ENCODE results near the gene BMP6. TPM values are rescaled to one million over a fixed set of nuclear protein-coding genes. Genes with fewer than 3 reads are reported as not detected.

The BMP6 gene
- total RNA-seq = 1 to 10 TPM; 1.7 to 8.3 (median 3.3) TPM

DNA sequence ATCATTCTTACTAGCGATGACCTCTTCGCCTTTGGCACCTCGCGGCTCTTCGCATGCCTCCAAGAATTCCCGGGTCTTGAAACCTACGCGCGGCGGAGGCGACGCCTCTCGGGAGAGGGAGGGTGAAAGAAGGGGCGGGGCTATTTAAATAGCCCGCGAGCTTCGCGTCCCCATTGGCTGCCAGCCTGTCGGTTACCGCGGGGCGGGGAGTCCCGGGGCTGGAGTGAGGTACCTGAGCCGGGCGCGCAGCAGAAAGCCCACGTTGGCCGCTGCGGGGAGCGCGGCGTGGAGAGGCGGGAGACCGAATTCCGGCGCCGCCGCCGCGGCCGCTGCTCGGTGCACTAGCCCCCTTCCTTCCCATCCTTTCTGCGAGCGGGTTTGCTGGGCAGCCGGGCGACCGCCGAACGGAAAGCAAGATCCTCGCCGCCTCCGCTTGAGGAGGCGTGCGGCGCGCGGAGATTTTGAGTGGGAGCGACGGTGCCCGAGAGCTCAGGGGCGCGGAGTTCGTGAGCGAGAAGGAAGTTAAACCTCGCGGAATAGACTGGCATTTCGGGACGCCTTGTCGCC, at the start of gene BMP6:
Gene BMP6, plus strand, starts transcription at position 251 of the 567 bp plus-strand sequence. CDS start 857 bp downstream, outside the sequence.
- Histone ChIP-seq H3K27ac (no peak within 1 kb of the TSS), H3K36me3 (no peaks in the 10 kb centered on the region), H3K4me1 (peaks cover 12 to 21% of the 10 kb centered on the region in 2 donors), H3K27me3 (peaks cover 34 to 43% (median 36%) of the 10 kb centered on the region in 3 donors), H3K4me3 (peak within 1 kb of the TSS; percentile 57 to 84 (median 68)), H3K9me3 (no peaks in the 10 kb centered on the region)
- in situ Hi-C loops (cut with MboI; ENCODE audit: low sequenced_read_pairs in 4 of 4) (loop anchor here in 2 of 4 donors (10.0 kb wide), 1 partner anchor 279 kb away; no protein-coding TSS in a partner anchor), intact Hi-C loops (cut with DNase I; ENCODE audit: low total_unique reads) (loop anchor here (5.0 to 10.0 kb wide), 2 partner anchors 186 to 489 kb away; partner anchors contain the start of gene TXNDC5)
- ATAC-seq = peak; percentile 87 to 89
- TF ChIP-seq, protein P1, sequence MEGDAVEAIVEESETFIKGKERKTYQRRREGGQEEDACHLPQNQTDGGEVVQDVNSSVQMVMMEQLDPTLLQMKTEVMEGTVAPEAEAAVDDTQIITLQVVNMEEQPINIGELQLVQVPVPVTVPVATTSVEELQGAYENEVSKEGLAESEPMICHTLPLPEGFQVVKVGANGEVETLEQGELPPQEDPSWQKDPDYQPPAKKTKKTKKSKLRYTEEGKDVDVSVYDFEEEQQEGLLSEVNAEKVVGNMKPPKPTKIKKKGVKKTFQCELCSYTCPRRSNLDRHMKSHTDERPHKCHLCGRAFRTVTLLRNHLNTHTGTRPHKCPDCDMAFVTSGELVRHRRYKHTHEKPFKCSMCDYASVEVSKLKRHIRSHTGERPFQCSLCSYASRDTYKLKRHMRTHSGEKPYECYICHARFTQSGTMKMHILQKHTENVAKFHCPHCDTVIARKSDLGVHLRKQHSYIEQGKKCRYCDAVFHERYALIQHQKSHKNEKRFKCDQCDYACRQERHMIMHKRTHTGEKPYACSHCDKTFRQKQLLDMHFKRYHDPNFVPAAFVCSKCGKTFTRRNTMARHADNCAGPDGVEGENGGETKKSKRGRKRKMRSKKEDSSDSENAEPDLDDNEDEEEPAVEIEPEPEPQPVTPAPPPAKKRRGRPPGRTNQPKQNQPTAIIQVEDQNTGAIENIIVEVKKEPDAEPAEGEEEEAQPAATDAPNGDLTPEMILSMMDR (IDR thresholded peaks at IDR 0.05 in 4 of 5, conservative IDR thresholded peaks at IDR 0.05 in 1 of 5) = peak in 1 of 5 experiments; percentile 8
- peak; percentile 42 to 64 for TF ChIP-seq POLR2A (IDR thresholded peaks at IDR 0.05)
- DNase-seq = peak; percentile 69 to 70

DNA sequence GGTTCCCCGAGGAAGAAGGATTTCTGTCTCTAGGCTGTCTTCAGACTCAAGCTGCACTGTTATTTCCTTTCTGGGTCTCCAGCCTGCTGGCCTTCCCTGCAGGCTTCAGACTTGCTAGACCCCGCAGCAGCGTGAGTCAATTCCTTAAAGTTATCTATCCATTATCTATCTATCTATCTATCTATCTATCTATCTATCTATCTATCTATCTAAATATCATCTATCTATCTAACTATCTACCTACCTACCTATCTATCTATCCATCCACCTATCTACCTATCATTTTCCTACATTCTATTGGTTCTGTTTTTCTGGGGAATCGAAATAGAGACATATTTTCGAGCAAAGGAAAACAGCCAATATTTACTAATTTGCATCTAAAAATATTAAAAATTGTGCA, 48.7 kb upstream of the BMP6 start:
- Histone ChIP-seq H3K27ac (no peak overlapping the region), H3K4me1 (no peaks in the 10 kb centered on the region), H3K36me3 (no peaks in the 10 kb centered on the region), H3K9me3 (no peaks in the 10 kb centered on the region), H3K4me3 (no peak overlapping the region), H3K27me3 (peaks cover 0 to 6% (median 3%) of the 10 kb centered on the region in 3 donors)
- TF ChIP-seq POLR2A (IDR thresholded peaks at IDR 0.05) = no peak
- TF ChIP-seq, protein P1 (IDR thresholded peaks at IDR 0.05 in 4 of 5, conservative IDR thresholded peaks at IDR 0.05 in 1 of 5) = no peak
- in situ Hi-C loops (cut with MboI; ENCODE audit: low sequenced_read_pairs in 4 of 4) = no loop called here
- DNase-seq (no peak), ATAC-seq (no peak)
- intact Hi-C loops (cut with DNase I; ENCODE audit: low total_unique reads) = no loop called here

DNA sequence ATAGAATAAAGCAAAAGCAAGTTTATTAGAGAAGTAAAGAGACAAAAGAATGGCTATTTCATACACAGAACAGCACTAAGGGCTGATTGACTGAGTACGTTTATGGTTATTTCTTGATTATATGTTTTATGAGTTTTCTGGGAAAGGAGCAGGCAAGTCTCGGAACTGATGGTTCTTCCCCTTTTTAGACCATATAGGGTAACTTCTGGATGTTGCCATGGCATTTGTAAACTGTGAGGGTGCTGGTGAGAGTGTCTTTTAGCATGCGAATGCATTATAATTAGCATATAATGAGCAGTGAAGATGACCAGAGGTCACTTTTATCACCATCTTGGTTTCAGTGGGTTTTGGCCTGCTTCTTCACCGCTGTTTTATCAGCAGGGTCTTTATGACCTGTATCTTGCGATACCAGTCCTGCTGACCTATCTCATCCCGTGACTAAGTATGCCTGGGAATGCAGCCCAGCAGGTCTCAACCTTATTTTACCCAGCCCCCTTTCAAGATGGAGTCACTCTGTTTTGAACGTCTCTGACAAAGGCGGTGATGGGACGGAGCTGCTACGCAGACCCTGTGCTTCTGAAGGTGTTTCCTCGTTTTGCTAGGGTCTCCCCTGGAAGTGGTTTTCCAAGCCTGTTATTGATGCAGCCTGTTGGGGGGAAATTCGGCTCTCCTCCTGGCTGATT, 45.4 kb upstream of the BMP6 start:
- H3K4me1 ChIP-seq = no peaks in the 10 kb centered on the region
- DNase-seq = no peak
- in situ Hi-C loops (cut with MboI; ENCODE audit: low sequenced_read_pairs in 4 of 4) (no loop called here), intact Hi-C loops (cut with DNase I; ENCODE audit: low total_unique reads) (no loop called here)
- H3K36me3 ChIP-seq = no peaks in the 10 kb centered on the region
- H3K27me3 ChIP-seq = peaks cover 0 to 3% (median 2%) of the 10 kb centered on the region in 3 donors
- ATAC-seq = no peak
- H3K27ac ChIP-seq = no peak overlapping the region
- TF ChIP-seq, protein P1 (IDR thresholded peaks at IDR 0.05 in 4 of 5, conservative IDR thresholded peaks at IDR 0.05 in 1 of 5) = no peak
- no peak for TF ChIP-seq POLR2A (IDR thresholded peaks at IDR 0.05)
- no peak overlapping the region for H3K4me3 ChIP-seq
- no peaks in the 10 kb centered on the region for H3K9me3 ChIP-seq

DNA sequence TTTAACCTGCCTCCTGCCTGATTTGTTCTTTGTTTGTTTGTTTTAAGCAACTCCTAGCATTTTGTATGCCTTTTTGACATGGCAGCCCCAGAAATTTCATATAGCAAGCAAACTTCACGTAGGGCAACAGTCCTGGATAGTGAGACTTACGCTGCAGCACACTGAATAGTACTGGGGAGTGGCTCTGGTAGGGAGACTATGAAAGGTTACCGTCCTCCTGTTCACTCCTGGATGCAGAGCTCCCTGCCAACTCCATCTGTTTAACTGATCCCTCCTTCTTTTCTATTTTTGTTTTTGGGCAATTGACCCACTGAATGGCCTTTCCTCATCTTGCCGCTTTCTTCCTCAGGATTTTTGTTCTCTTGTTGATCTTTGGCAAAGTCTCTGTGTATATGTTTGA, 44.5 kb upstream of the BMP6 start:
- H3K27ac ChIP-seq = no peak overlapping the region
- no peaks in the 10 kb centered on the region for H3K9me3 ChIP-seq
- no peaks in the 10 kb centered on the region for H3K4me1 ChIP-seq
- peaks cover 0 to 3% (median 2%) of the 10 kb centered on the region in 3 donors for H3K27me3 ChIP-seq
- H3K4me3 ChIP-seq = no peak overlapping the region
- no peak for ATAC-seq
- TF ChIP-seq, protein P1 (IDR thresholded peaks at IDR 0.05 in 4 of 5, conservative IDR thresholded peaks at IDR 0.05 in 1 of 5) = no peak
- no peak for TF ChIP-seq POLR2A (IDR thresholded peaks at IDR 0.05)
- intact Hi-C loops (cut with DNase I; ENCODE audit: low total_unique reads) = no loop called here
- H3K36me3 ChIP-seq = no peaks in the 10 kb centered on the region
- DNase-seq = no peak
- in situ Hi-C loops (cut with MboI; ENCODE audit: low sequenced_read_pairs in 4 of 4) = no loop called here

All from gastrocnemius medialis (tissue), 4 donors.